GM12878 (cell line): ENCODE measurements around the gene TMEM50A. TPM values are rescaled to one million over a fixed set of nuclear protein-coding genes. Genes with fewer than 3 reads are reported as not detected.
"Not testable (repeated sequence)": the region's sequence is repeated elsewhere in the genome, so short reads cannot be mapped to it uniquely, and the experiment has no call there.

ENCODE experiments used
- ATAC-seq: fragments of 200-7000 bp; cut with Tn5 transposase; 3 replicates; pipeline ENCODE4 v1.9.1; 2020; ENCODE audit warnings: mild to moderate bottlenecking, moderate library complexity
- BruUV-seq: library from RNA; stranded (reverse); fragments of 400-500 nt; replicated peaks from 2 replicates; lab custom pipeline; 2021; lab: Mats Ljungman, UMichigan
- CTCF ChIA-PET: fragments of 300-600 bp; sonication (Branson Sonifier 250); formaldehyde crosslinking; extraction: SDS; loops from one replicate; lab custom pipeline; 2021; ENCODE audit warnings: inconsistent platforms; lab: Yijun Ruan, JAX
- POLR2A ChIA-PET: fragments of 350-600 bp; formaldehyde crosslinking; extraction: SDS; loops from one replicate; lab custom pipeline; 2021; ENCODE audit warnings: inconsistent platforms; lab: Charles Lee
- RAD21 ChIA-PET: fragments of 300-600 bp; sonication (Branson Sonifier 250); formaldehyde crosslinking; loops from one replicate; lab custom pipeline; 2023; ENCODE audit warnings: antibody characterized with exemption; ENCODE audit not compliant: unreplicated experiment; lab: Charles Lee
- SMC1A ChIA-PET: fragments of 300-600 bp; sonication (Branson Sonifier 250); formaldehyde crosslinking; loops from one replicate; lab custom pipeline; 2023; ENCODE audit not compliant: unreplicated experiment, uncharacterized antibody; lab: Charles Lee
- DNase-seq: peaks from one replicate; pipeline ENCODE4 v3.0.0-alpha.2; 2011; ENCODE audit warnings: low read depth, low spot score
- FAIRE-seq: peaks from 3 replicates; lab custom pipeline; 2011; peaks lifted over from hg19 to GRCh38; lab: Jason Lieb, UNC
- H2AFZ ChIP-seq: 2 replicates; pipeline ENCODE4 v1.6.0; 2011; ENCODE audit warnings: low read depth, low read length, control low read depth; ENCODE audit not compliant: control insufficient read depth
- H3K27ac ChIP-seq: 2 replicates; pipeline ENCODE4 v1.5.1; 2011; ENCODE audit warnings: control low read depth; ENCODE audit not compliant: control insufficient read depth, insufficient read depth
- H3K27me3 ChIP-seq, 2 experiments: replicated peaks in 1 of 2; 2 replicates each; pipeline versions ENCODE4 v1.6.0 to v1.6.1; 2011; ENCODE audit warnings: low read length in 1 of 2; ENCODE audit not compliant: control insufficient read depth in 2 of 2, insufficient read depth in 2 of 2
- H3K36me3 ChIP-seq, 2 experiments: 2 replicates each; pipeline ENCODE4 v1.5.1; 2011; ENCODE audit warnings: low read length in 1 of 2; ENCODE audit not compliant: control insufficient read depth in 2 of 2, insufficient read depth in 2 of 2
- H3K4me1 ChIP-seq: 2 replicates; pipeline ENCODE4 v1.6.1; 2011; ENCODE audit warnings: mild to moderate bottlenecking, low read length, moderate library complexity, mixed read lengths; ENCODE audit not compliant: control insufficient read depth, insufficient read depth
- H3K4me2 ChIP-seq: 2 replicates; pipeline ENCODE4 v1.6.0; 2011; ENCODE audit warnings: control low read depth; ENCODE audit not compliant: control insufficient read depth, insufficient read depth
- H3K4me3 ChIP-seq: fragments of 200-600 bp; sonication (generic); 2 replicates; pipeline ENCODE4 v1.5.1; 2016
- H3K79me2 ChIP-seq: 2 replicates; pipeline ENCODE4 v1.6.0; 2011; ENCODE audit warnings: low read length; ENCODE audit not compliant: control insufficient read depth, insufficient read depth
- H3K9ac ChIP-seq: 2 replicates; pipeline ENCODE4 v1.8.0; 2011; ENCODE audit warnings: low read length, control low read depth, mixed read lengths; ENCODE audit not compliant: control insufficient read depth, insufficient read depth
- H3K9me3 ChIP-seq: replicated peaks from 3 replicates; pipeline ENCODE4 v1.5.1; 2011; ENCODE audit warnings: mild to moderate bottlenecking, low read length; ENCODE audit not compliant: control insufficient read depth, insufficient read depth
- H4K20me1 ChIP-seq: 2 replicates; pipeline ENCODE4 v1.6.0; 2011; ENCODE audit not compliant: control insufficient read depth, insufficient read depth
- CREB1 ChIP-seq: IDR thresholded peaks from 2 replicates; pipeline ENCODE4 v1.6.1; 2012; ENCODE audit warnings: low read depth, mild to moderate bottlenecking, inconsistent platforms
- ELK1 ChIP-seq: IDR thresholded peaks from 2 replicates; pipeline ENCODE4 v1.6.1; 2012; ENCODE audit warnings: low read depth, low read length, improper control_type of control experiment
- FOXK2 ChIP-seq: fragments of 450-650 bp; IDR thresholded peaks from 2 replicates; pipeline ENCODE4 v1.6.1; 2017; ENCODE audit warnings: mild to moderate bottlenecking, moderate library complexity
- HDAC2 ChIP-seq: fragments of 200-600 bp; sonication (generic); IDR thresholded peaks from 2 replicates; pipeline ENCODE4 v1.6.1; 2017
- JUNB ChIP-seq: IDR thresholded peaks from 2 replicates; pipeline ENCODE4 v1.6.1; 2016; ENCODE audit warnings: antibody characterized with exemption, mild to moderate bottlenecking
- KLF5 ChIP-seq: fragments of 450-650 bp; IDR thresholded peaks from 2 replicates; pipeline ENCODE4 v1.6.1; 2014; ENCODE audit warnings: mild to moderate bottlenecking; ENCODE audit not compliant: partially characterized antibody
- NR2F1 ChIP-seq: fragments of 450-650 bp; conservative IDR thresholded peaks from 2 replicates; pipeline ENCODE4 v1.6.1; 2017; ENCODE audit warnings: mild to moderate bottlenecking
- RELA ChIP-seq: fragments of 450-650 bp; IDR thresholded peaks from 2 replicates; pipeline ENCODE4 v1.8.0; 2014; ENCODE audit warnings: borderline replicate concordance; ENCODE audit not compliant: partially characterized antibody
- RELB ChIP-seq: fragments of 450-650 bp; IDR thresholded peaks from 2 replicates; pipeline ENCODE4 v1.6.1; 2017; ENCODE audit warnings: low read depth, mild to moderate bottlenecking, moderate library complexity
- SIX5 ChIP-seq: IDR thresholded peaks from 2 replicates; pipeline ENCODE4 v1.6.1; 2011; ENCODE audit warnings: mild to moderate bottlenecking, low read depth, low read length, moderate library complexity; ENCODE audit not compliant: severe bottlenecking
- SMAD5 ChIP-seq: IDR thresholded peaks from 2 replicates; pipeline ENCODE4 v1.6.1; 2016; ENCODE audit warnings: antibody characterized with exemption, low read depth
- SMC3 ChIP-seq: IDR thresholded peaks from 2 replicates; pipeline ENCODE4 v1.6.1; 2011; ENCODE audit warnings: low read length, improper control_type of control experiment, borderline replicate concordance
- SP1 ChIP-seq: IDR thresholded peaks from one replicate; pipeline ENCODE4 v1.6.1; 2011; ENCODE audit warnings: low read depth, low read length
- TAF1 ChIP-seq: IDR thresholded peaks from 2 replicates; pipeline ENCODE4 v1.6.1; 2011; ENCODE audit warnings: mild to moderate bottlenecking, low read depth, low read length, borderline replicate concordance
- ZNF207 ChIP-seq: fragments of 450-650 bp; IDR thresholded peaks from 2 replicates; pipeline ENCODE4 v1.6.1; 2014; ENCODE audit warnings: antibody characterized with exemption, mild to moderate bottlenecking, borderline replicate concordance
- ZNF24 ChIP-seq: fragments of 450-650 bp; IDR thresholded peaks from 2 replicates; pipeline ENCODE4 v1.6.1; 2017; ENCODE audit warnings: antibody characterized with exemption, mild to moderate bottlenecking
- WGBS: methylation state at CpG from one replicate; pipeline ENCODE4 v1.1.6; 2016; ENCODE audit warnings: low lambda C conversion rate; ENCODE audit not compliant: insufficient replicate concordance, insufficient coverage; ENCODE audit errors: missing lambda C conversion rate; 5-methylcytosine and 5-hydroxymethylcytosine counted together
- in situ Hi-C: fragments of 300-500 bp; cut with MboI; formaldehyde crosslinking; loops from 9 replicates; pipeline ENCODE4 v1.14.3; 2018; ENCODE audit warnings: mixed read lengths
- intact Hi-C: fragments of 100-400 bp; cut with micrococcal nuclease; formaldehyde crosslinking; loops from one replicate; pipeline ENCODE4 v1.14.2; 2022; ENCODE audit not compliant: unreplicated experiment
- polyA plus RNA-seq, 11 experiments: library from polyadenylated mRNA; depleted of rRNA in 4 of 11; unstranded in 6 of 11; stranded (reverse) in 5 of 11; fragments of >200 nt; fragmentation: Nextera tagmentation in 4 of 11; fragmentation: Illumina TruSeq in 1 of 11; extraction: Ambion mirVana in 4 of 11; extraction: Trizol in 1 of 11; gene quantifications; 1 replicate in 1 of 11; 2 replicates in 10 of 11; pipeline versions ENCODE4 v1.2.1 to v1.2.3, GENCODE V29; 2011 to 2016; ENCODE audit warnings: inconsistent platforms in 2 of 11, missing spikeins in 2 of 11, low read depth in 1 of 11
- total RNA-seq, 4 experiments: library from RNA; depleted of rRNA in 3 of 4; stranded (reverse); fragments of >200 nt in 3 of 4; fragmentation: Illumina TruSeq in 1 of 4; extraction: Trizol in 1 of 4; gene quantifications; 2 replicates each; pipeline versions ENCODE4 v1.2.1 to v1.2.3, GENCODE V29; 2013 to 2021

TMEM50A gene
- total and polyA plus RNA-seq, 10 of the 15 experiments (the other 5 are each of a cell fraction or from before 2014, with no cell fraction given), result 23.5 to 148 (median 85.5) TPM

- Histone ChIP-seq H3K9me3 (no peaks in the 10 kb centered on the region), H3K79me2 (no peaks in the 10 kb centered on the region), H3K4me3 (no peak overlapping the region)
- intact Hi-C loops, result no loop called here
- no peak for ATAC-seq
- CTCF ChIA-PET, result no interaction called here
- TF ChIP-seq SP1, result no peak
- TF ChIP-seq ZNF24, result no peak
- no peak for TF ChIP-seq ZNF207
- TF ChIP-seq SMC3, result no peak
- TF ChIP-seq FOXK2, result no peak
- no peak for TF ChIP-seq KLF5
- no peak for TF ChIP-seq NR2F1
- no peak for TF ChIP-seq SMAD5
- TF ChIP-seq TAF1, result no peak
- TF ChIP-seq HDAC2, result no peak
- no peak for TF ChIP-seq RELB
- no peak for TF ChIP-seq CREB1
- no peak for TF ChIP-seq SIX5
- TF ChIP-seq ELK1, result no peak
- TF ChIP-seq RELA, result no peak
- no peak for TF ChIP-seq JUNB
- TF ChIP-seq, all 136 proteins: peak for 0
- H2AFZ ChIP-seq, result no peak overlapping the region
- FAIRE-seq (no peak), DNase-seq (no peak)
- H3K4me2 ChIP-seq, result no peak overlapping the region
- in situ Hi-C loops, result no loop called here
- BruUV-seq, result no TSS peak
- peaks cover 8 to 9% of the 10 kb centered on the region in 2 experiments; a peak in 3 of 4 replicates for H3K36me3 ChIP-seq
- H3K4me1 ChIP-seq, result no peaks in the 10 kb centered on the region
- WGBS, result 98% methylated on average over 2 of the region's 2 CpGs
- H3K9ac ChIP-seq, result no peak overlapping the region
- ChIA-PET SMC1A (no interaction called here), RAD21 (no interaction called here), POLR2A (no interaction called here)
- H3K27me3 ChIP-seq, result no peaks in the 10 kb centered on the region
- no peaks in the 10 kb centered on the region for H4K20me1 ChIP-seq
- H3K27ac ChIP-seq, result no peak overlapping the region
Observed at GRCh38 chr1:25361901-25362300, 23.8 kb downstream of the TMEM50A start.

- H3K4me1 ChIP-seq, DNase-seq, intact Hi-C loops, H3K9ac ChIP-seq, H3K36me3 ChIP-seq, H3K27me3 ChIP-seq, RAD21 ChIA-PET, FAIRE-seq, POLR2A ChIA-PET, H3K9me3 ChIP-seq, H3K4me2 ChIP-seq, in situ Hi-C loops, H3K79me2 ChIP-seq, H3K27ac ChIP-seq, BruUV-seq, SMC1A ChIA-PET, H4K20me1 ChIP-seq, CTCF ChIA-PET, H2AFZ ChIP-seq, ATAC-seq, H3K4me3 ChIP-seq: not testable (repeated sequence)
- no CpG with 5 or more reads among the region's 17 CpGs for WGBS
Observed at GRCh38 chr1:25362634-25363559, 24.8 kb downstream of the TMEM50A start.
